DND-41 (cell line): ENCODE results near the gene MCUB.
A peak's percentile ranks its signal among the peaks of the same experiment; 100 is the strongest.

ENCODE experiments used
- ATAC-seq: fragments of 200-7000 bp; cut with Tn5 transposase; 3 replicates; pipeline ENCODE4 v1.9.1; 2021; ENCODE audit warnings: low read depth; ENCODE audit not compliant: insufficient read depth
- DNase-seq: peaks from one replicate; pipeline ENCODE4 v3.0.0-alpha.2; 2020
- H2AFZ ChIP-seq: 2 replicates; pipeline ENCODE4 v1.6.0; 2012; ENCODE audit warnings: low read depth, low read length
- H3K27ac ChIP-seq: 2 replicates; pipeline ENCODE4 v1.5.1; 2012; ENCODE audit warnings: low read length, inconsistent platforms
- H3K27me3 ChIP-seq: fragments of 200-600 bp; sonication (generic); 2 replicates; pipeline ENCODE4 v1.6.0; 2012; ENCODE audit warnings: low read length, mild to moderate bottlenecking, inconsistent platforms; ENCODE audit not compliant: insufficient read depth, poor library complexity
- H3K36me3 ChIP-seq: 2 replicates; pipeline ENCODE4 v1.5.1; 2012; ENCODE audit warnings: low read length, inconsistent platforms; ENCODE audit not compliant: insufficient read depth
- H3K4me1 ChIP-seq: 2 replicates; pipeline ENCODE4 v1.5.1; 2012; ENCODE audit warnings: mild to moderate bottlenecking, low read length; ENCODE audit not compliant: insufficient read depth
- H3K4me2 ChIP-seq: 2 replicates; pipeline ENCODE4 v1.6.0; 2012; ENCODE audit warnings: mild to moderate bottlenecking, moderate library complexity, low read length, inconsistent platforms; ENCODE audit not compliant: insufficient read depth
- H3K4me3 ChIP-seq, 2 experiments: fragments of 200-600 bp in 1 of 2; shearing (Covaris generic) in 1 of 2; 2 replicates each; pipeline ENCODE4 v1.5.1; 2012 to 2016; ENCODE audit warnings: inconsistent platforms in 2 of 2, low read length in 2 of 2, mild to moderate bottlenecking in 2 of 2, low read depth in 1 of 2, moderate library complexity in 1 of 2
- H3K79me2 ChIP-seq: 2 replicates; pipeline ENCODE4 v1.6.0; 2012; ENCODE audit warnings: low read length, inconsistent platforms; ENCODE audit not compliant: insufficient read depth
- H3K9ac ChIP-seq: 2 replicates; pipeline ENCODE4 v1.6.0; 2012; ENCODE audit warnings: low read depth, mild to moderate bottlenecking, inconsistent platforms, low read length, moderate library complexity
- H3K9me3 ChIP-seq: 2 replicates; pipeline ENCODE4 v1.5.1; 2012; ENCODE audit warnings: low read length, moderate library complexity, mild to moderate bottlenecking, inconsistent platforms; ENCODE audit not compliant: insufficient read depth, severe bottlenecking
- H4K20me1 ChIP-seq: 2 replicates; pipeline ENCODE4 v1.6.0; 2012; ENCODE audit warnings: low read length; ENCODE audit not compliant: insufficient read depth
- CTCF ChIP-seq: IDR thresholded peaks from 2 replicates; pipeline ENCODE4 v1.5.1; 2012; ENCODE audit warnings: borderline replicate concordance, low read length, moderate library complexity, mild to moderate bottlenecking; ENCODE audit not compliant: poor library complexity, severe bottlenecking; ENCODE audit errors: extremely low read depth
- EZH2 ChIP-seq: IDR thresholded peaks from 3 replicates; pipeline ENCODE4 v1.6.1; 2012; ENCODE audit warnings: borderline replicate concordance, low read depth, mild to moderate bottlenecking, moderate library complexity, low read length, inconsistent platforms; ENCODE audit not compliant: severe bottlenecking

Gene MCUB

GRCh38 chr4:109532182-109532581 is 27.9 kb upstream of the MCUB start:
- Histone ChIP-seq H3K4me3 (no peak overlapping the region), H3K4me1 (no peaks in the 10 kb centered on the region), H2AFZ (no peak overlapping the region), H4K20me1 (no peaks in the 10 kb centered on the region), H3K4me2 (no peak overlapping the region), H3K9ac (no peak overlapping the region), H3K9me3 (no peaks in the 10 kb centered on the region), H3K27me3 (no peaks in the 10 kb centered on the region), H3K36me3 (peaks cover 80% of the 10 kb centered on the region), H3K27ac (no peak overlapping the region), H3K79me2 (no peaks in the 10 kb centered on the region)
- TF ChIP-seq CTCF (no peak), EZH2 (no peak)
- ATAC-seq = no peak
- DNase-seq = no peak

GRCh38 chr4:109545401-109545800 is 14.6 kb upstream of the MCUB start:
- peaks cover 38% of the 10 kb centered on the region for H3K36me3 ChIP-seq

GRCh38 chr4:109547394-109547793 is 12.7 kb upstream of the MCUB start:
- Histone ChIP-seq H3K36me3 (peaks cover 21% of the 10 kb centered on the region; the same call in 1 of the 2 replicates), H3K9me3 (no peaks in the 10 kb centered on the region), H3K4me2 (no peak overlapping the region), H4K20me1 (no peaks in the 10 kb centered on the region), H2AFZ (no peak overlapping the region), H3K27me3 (no peaks in the 10 kb centered on the region), H3K79me2 (no peaks in the 10 kb centered on the region), H3K4me1 (no peaks in the 10 kb centered on the region), H3K4me3 (no peak overlapping the region), H3K27ac (no peak overlapping the region), H3K9ac (no peak overlapping the region)
- DNase-seq (no peak), ATAC-seq (no peak)
- no peak for TF ChIP-seq CTCF

More at GRCh38 chr4:109545401-109545800, 14.6 kb upstream of the MCUB start:
- Histone ChIP-seq H3K9ac (no peak overlapping the region), H3K27ac (no peak overlapping the region), H3K4me2 (no peak overlapping the region), H3K9me3 (no peaks in the 10 kb centered on the region), H3K4me3 (no peak overlapping the region), H3K79me2 (no peaks in the 10 kb centered on the region), H4K20me1 (no peaks in the 10 kb centered on the region), H3K4me1 (no peaks in the 10 kb centered on the region), H2AFZ (no peak overlapping the region), H3K27me3 (no peaks in the 10 kb centered on the region)
- DNase-seq (no peak), ATAC-seq (no peak)
- TF ChIP-seq CTCF = no peak
- no peak for TF ChIP-seq EZH2

- no peak for DNase-seq
- Histone ChIP-seq H3K36me3 (peaks cover 13% of the 10 kb centered on the region; the same call in 1 of the 2 replicates), H4K20me1 (no peaks in the 10 kb centered on the region), H3K27ac (no peak overlapping the region), H3K4me2 (no peak overlapping the region), H3K4me1 (no peaks in the 10 kb centered on the region), H2AFZ (no peak overlapping the region), H3K4me3 (no peak overlapping the region), H3K27me3 (no peaks in the 10 kb centered on the region), H3K9me3 (no peaks in the 10 kb centered on the region), H3K9ac (no peak overlapping the region), H3K79me2 (no peaks in the 10 kb centered on the region)
- ATAC-seq = 0 out of 3 replicates have a peak, but pooled peaks have one; percentile 37
- no peak for TF ChIP-seq CTCF
- TF ChIP-seq EZH2 = no peak
These were observed 11.4 kb upstream of the MCUB start for GRCh38 chr4:109548655-109549054.
